ENCODE data around the gene ABLIM2. TPM values are rescaled to one million over a fixed set of nuclear protein-coding genes. Genes with fewer than 3 reads are reported as not detected.

ABLIM2 gene
- total and polyA plus RNA-seq, 4 experiments from 2014 or later: 0.44 to 7.9 (median 3.8) TPM

DNA sequence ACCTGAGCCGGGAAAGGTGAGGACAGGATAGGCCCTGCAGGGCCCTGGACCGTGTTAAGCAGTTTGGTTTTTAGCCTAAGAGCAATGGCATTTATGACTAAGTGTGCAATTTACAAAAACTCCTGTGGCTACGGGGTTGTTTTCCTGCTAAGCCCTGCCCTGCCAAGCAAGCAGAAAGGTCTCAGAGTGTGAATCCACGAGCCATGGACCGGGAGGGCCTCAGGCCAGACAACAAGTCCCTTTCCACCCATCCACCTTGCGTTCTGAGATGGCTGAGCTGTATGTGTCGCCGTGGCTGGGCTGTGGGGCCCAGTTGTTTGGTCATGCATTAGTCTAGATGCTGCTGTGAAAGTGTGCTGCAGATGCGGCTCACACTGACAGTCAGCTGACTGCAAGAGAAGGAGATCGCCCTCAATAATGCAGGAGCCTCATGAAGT, 185.1 kb downstream of the ABLIM2 start:
- no peaks in the 10 kb centered on the region for H3K27me3 ChIP-seq (ENCODE audit: insufficient read depth, low read length)
- ChIA-PET POLR2A (ENCODE audit: partially characterized antibody) (interaction anchor here (0.7 to 1.8 kb wide), 2 partner anchors 34 to 37 kb away, joined by 3 to 5 read pairs; partner anchors contain the start of gene AFAP1), CTCF (ENCODE audit: partially characterized antibody) (no interaction called here)
- Mint-ChIP-seq H3K27ac (peak overlapping the region; percentile 67 to 97 (median 88)), H3K36me3 (peaks cover 0 to 17% of the 10 kb centered on the region in 2 donors), H3K9me3 (peaks cover 0 to 3% (median 0%) of the 10 kb centered on the region in 8 donors), H3K4me3 (peak overlapping the region in 4 of 8 donors; percentile 21 to 38 (median 32)), H3K27me3 (no peaks in the 10 kb centered on the region), H3K4me1 (peaks cover 27 to 56% (median 44%) of the 10 kb centered on the region in 4 donors)
- H3K27ac ChIP-seq (ENCODE audit: low read depth, low read length): no peak overlapping the region
- no peaks in the 10 kb centered on the region for H3K9me3 ChIP-seq (ENCODE audit: control insufficient read depth in 1 of 2, low read length in 2 of 2)
- DNase-seq: no peak
- intact Hi-C loops (cut with micrococcal nuclease): no loop called here
- no peaks in the 10 kb centered on the region for H3K36me3 ChIP-seq (ENCODE audit: insufficient read depth, low read length)
- no peak overlapping the region for H3K4me3 ChIP-seq (ENCODE audit: low read length in 2 of 2)
- peaks cover 48% of the 10 kb centered on the region for H3K4me1 ChIP-seq (ENCODE audit: insufficient read depth, low read length)

DNA sequence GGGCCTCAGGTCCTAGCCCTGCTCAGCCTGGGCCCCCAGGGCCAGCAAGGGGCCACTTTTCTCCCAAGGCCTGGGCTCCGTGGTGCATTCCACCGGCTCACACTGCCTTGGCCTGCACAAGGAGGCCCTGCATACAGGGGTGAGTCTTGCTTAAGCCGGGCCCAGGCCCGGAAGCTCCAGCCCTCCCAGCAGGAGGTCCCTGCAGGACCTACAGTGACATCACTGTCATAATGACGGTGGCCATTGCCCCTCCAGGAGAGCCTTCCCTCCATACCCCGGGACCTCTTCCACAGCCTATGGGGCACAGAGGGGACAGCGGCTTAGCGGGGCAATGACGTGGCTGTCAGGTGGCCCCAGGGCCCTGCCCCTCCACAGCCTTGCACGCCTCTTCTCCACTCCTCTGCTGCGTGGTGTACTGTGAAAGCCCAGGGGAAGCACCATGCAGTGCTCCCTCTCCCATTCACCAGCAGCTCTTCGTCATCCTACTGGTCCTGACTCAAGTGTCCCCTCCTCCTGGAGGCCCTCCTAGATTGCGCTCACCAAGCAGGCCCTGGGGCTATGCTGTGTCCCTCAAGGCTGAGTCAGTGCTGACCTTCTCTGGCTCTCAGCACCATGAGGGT, 186.6 kb downstream of the ABLIM2 start:
- intact Hi-C loops (cut with micrococcal nuclease): loop anchor here (2.0 kb wide), 1 partner anchor 95 kb away; no protein-coding TSS in a partner anchor

DNA sequence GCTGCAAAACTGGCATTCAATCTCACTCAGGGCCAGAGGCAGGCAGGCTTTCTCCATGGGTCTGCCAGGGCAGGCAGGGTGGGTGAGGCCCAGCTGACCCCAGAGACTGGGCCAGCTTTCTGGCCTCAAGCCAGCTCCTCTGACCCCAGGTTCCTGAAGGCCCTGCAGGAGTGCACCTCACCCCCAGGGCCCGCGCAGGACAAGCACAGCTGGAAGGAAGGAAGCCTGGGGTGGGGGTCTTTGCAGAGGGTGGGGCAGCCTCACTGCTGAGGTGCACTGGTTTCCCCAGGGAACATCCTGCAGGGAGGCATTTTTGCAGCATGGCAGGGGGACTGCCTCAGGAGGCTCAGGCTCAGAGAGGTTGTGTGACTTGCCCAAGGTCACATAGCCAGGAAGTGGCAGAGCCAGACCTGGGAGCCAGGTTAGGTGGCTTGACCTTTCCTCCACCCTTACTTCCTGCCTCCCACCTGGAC, 187.4 kb downstream of the ABLIM2 start:
- peaks cover 0 to 17% of the 10 kb centered on the region in 2 donors for H3K36me3 Mint-ChIP-seq
- peaks cover 26 to 69% (median 51%) of the 10 kb centered on the region in 4 donors for H3K4me1 Mint-ChIP-seq
- Histone ChIP-seq H3K27me3 (ENCODE audit: insufficient read depth, low read length) (no peaks in the 10 kb centered on the region), H3K27ac (ENCODE audit: low read depth, low read length) (peak overlapping the region; percentile 67), H3K4me1 (ENCODE audit: insufficient read depth, low read length) (peaks cover 60% of the 10 kb centered on the region), H3K4me3 (ENCODE audit: low read length in 2 of 2) (peak overlapping the region; percentile 50 to 59), H3K9me3 (ENCODE audit: control insufficient read depth in 1 of 2, low read length in 2 of 2) (no peaks in the 10 kb centered on the region), H3K36me3 (ENCODE audit: insufficient read depth, low read length) (no peaks in the 10 kb centered on the region)
- intact Hi-C loops (cut with micrococcal nuclease): loop anchor here (2.0 kb wide), 1 partner anchor 94 kb away; no protein-coding TSS in a partner anchor
- H3K27ac Mint-ChIP-seq: peak overlapping the region; percentile 91 to 98 (median 97)
- H3K9me3 Mint-ChIP-seq: peaks cover 0 to 3% (median 0%) of the 10 kb centered on the region in 8 donors
- POLR2A ChIA-PET (ENCODE audit: partially characterized antibody): interaction anchor here (1.2 to 4.2 kb wide), 4 partner anchors 10 to 143 kb away, joined by 3 to 51 read pairs (median 4); partner anchors contain the start of gene AFAP1
- peak overlapping the region; percentile 92 to 99 (median 98) for H3K4me3 Mint-ChIP-seq
- DNase-seq: no peak
- H3K27me3 Mint-ChIP-seq: no peaks in the 10 kb centered on the region
- CTCF ChIA-PET (ENCODE audit: partially characterized antibody): interaction anchor here (1.3 to 1.8 kb wide), 3 partner anchors 31 to 167 kb away, joined by 3 to 4 read pairs (median 4); partner anchors contain the start of gene AFAP1

More for the DNA sequence above, 186.6 kb downstream of the ABLIM2 start:
- no peaks in the 10 kb centered on the region for H3K36me3 ChIP-seq (ENCODE audit: insufficient read depth, low read length)
- H3K4me3 ChIP-seq (ENCODE audit: low read length in 2 of 2): no peak overlapping the region
- H3K4me3 Mint-ChIP-seq: peak overlapping the region; percentile 66 to 99 (median 96)
- no peaks in the 10 kb centered on the region for H3K27me3 ChIP-seq (ENCODE audit: insufficient read depth, low read length)
- H3K27ac Mint-ChIP-seq: peak overlapping the region; percentile 85 to 97 (median 90)
- H3K36me3 Mint-ChIP-seq: peaks cover 0 to 17% of the 10 kb centered on the region in 2 donors
- H3K4me1 Mint-ChIP-seq: peaks cover 27 to 69% (median 53%) of the 10 kb centered on the region in 4 donors
- H3K27ac ChIP-seq (ENCODE audit: low read depth, low read length): peak overlapping the region; percentile 67
- no peak for DNase-seq
- POLR2A ChIA-PET (ENCODE audit: partially characterized antibody): interaction anchor here (1.2 to 4.2 kb wide), 3 partner anchors 33 to 144 kb away, joined by 3 to 51 read pairs (median 4); partner anchors contain the start of gene AFAP1
- H3K4me1 ChIP-seq (ENCODE audit: insufficient read depth, low read length): peaks cover 60% of the 10 kb centered on the region
- H3K9me3 ChIP-seq (ENCODE audit: control insufficient read depth in 1 of 2, low read length in 2 of 2): no peaks in the 10 kb centered on the region
- H3K9me3 Mint-ChIP-seq: peaks cover 0 to 3% (median 0%) of the 10 kb centered on the region in 8 donors
- H3K27me3 Mint-ChIP-seq: no peaks in the 10 kb centered on the region
- CTCF ChIA-PET (ENCODE audit: partially characterized antibody): interaction anchor here (1.3 kb wide), 1 partner anchor 166 kb away, joined by 4 read pairs; no protein-coding TSS in a partner anchor

DNA sequence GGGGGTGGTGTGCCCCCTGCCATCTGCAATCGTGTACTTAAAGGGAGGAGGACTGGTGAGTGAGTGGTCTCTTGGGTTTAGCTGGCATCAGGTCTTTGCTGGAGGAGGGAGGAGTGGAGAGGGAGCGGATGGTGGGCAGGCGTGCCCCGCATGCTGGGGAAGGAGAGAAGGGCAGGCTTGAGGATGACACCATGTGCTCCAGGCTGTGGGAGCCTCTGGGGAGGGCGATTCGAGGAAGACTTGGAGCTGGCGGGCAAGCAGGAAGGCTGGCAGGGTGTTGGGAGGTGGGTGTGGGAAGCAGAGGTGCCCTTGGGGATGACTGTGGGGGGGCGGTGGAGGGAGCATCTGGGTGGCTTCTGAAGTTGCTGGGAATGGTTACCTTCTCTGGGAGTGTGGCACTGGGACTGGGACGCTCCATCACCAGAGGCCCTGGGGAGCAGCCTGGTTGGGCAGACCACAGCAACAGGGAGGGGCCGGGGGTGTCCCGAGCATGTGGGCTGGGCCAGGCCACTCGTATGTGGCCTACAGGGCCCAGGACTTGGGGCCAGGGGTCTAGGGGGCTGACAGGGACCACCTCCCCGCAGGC, 188.2 kb downstream of the ABLIM2 start:
- peak overlapping the region; percentile 67 for H3K27ac ChIP-seq (ENCODE audit: low read depth, low read length)
- CTCF ChIA-PET (ENCODE audit: partially characterized antibody): interaction anchor here (1.3 to 1.8 kb wide), 3 partner anchors 16 to 166 kb away, joined by 3 to 4 read pairs (median 4); partner anchors contain the start of gene AFAP1

DNA sequence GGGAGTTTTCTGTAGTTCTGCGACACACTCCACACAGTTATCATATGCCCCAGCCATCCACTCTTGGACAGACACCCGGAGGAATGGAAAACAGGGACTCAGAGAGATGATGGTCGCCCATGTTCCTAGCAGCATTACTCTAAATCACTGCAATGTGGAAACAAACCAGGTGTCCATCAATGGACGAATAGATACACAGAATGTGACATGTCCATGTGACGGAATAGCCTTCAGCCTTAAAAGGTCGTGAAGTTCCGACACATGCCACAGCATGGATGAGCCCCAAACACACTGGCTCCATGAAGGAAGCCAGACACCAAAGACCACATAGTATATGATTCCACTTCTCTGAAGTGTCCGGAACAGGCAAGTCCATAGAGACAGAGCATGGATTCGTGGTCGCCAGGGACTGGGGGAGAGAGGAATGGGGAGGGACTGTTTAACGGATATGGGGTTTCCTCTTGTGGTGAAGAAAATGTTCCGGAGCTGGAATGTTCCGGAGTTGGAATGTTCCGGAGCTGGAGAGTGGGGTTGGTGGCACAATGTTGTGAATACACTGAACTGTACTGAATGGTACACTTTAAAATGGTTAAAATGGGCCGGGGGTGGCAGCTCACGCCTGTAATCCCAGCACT, 190.2 kb downstream of the ABLIM2 start:
- no peaks in the 10 kb centered on the region for H3K36me3 ChIP-seq (ENCODE audit: insufficient read depth, low read length)
- intact Hi-C loops (cut with micrococcal nuclease): no loop called here
- ChIA-PET CTCF (ENCODE audit: partially characterized antibody) (interaction anchor here (0.8 to 1.6 kb wide), 7 partner anchors 19 to 166 kb away, joined by 3 to 6 read pairs (median 3); no protein-coding TSS in a partner anchor), POLR2A (ENCODE audit: partially characterized antibody) (interaction anchor here (1.5 to 4.2 kb wide), 3 partner anchors 9 to 29 kb away, joined by 5 to 51 read pairs (median 6); partner anchors contain the start of gene AFAP1)
- H3K4me3 ChIP-seq (ENCODE audit: low read length in 2 of 2): no peak overlapping the region
- H3K27ac ChIP-seq (ENCODE audit: low read depth, low read length): no peak overlapping the region
- DNase-seq: no peak
- H3K9me3 Mint-ChIP-seq: peaks cover 0 to 3% (median 0%) of the 10 kb centered on the region in 8 donors
- peak overlapping the region in 5 of 8 donors; percentile 13 to 72 (median 58) for H3K4me3 Mint-ChIP-seq
- peaks cover 0 to 18% of the 10 kb centered on the region in 2 donors for H3K36me3 Mint-ChIP-seq
- H3K4me1 Mint-ChIP-seq: peaks cover 33 to 86% (median 64%) of the 10 kb centered on the region in 4 donors
- H3K9me3 ChIP-seq (ENCODE audit: control insufficient read depth in 1 of 2, low read length in 2 of 2): no peaks in the 10 kb centered on the region
- H3K27ac Mint-ChIP-seq: peak overlapping the region; percentile 13 to 97 (median 80)
- no peaks in the 10 kb centered on the region for H3K27me3 Mint-ChIP-seq
- H3K4me1 ChIP-seq (ENCODE audit: insufficient read depth, low read length): peaks cover 76% of the 10 kb centered on the region
- no peaks in the 10 kb centered on the region for H3K27me3 ChIP-seq (ENCODE audit: insufficient read depth, low read length)

More for the DNA sequence above, 188.2 kb downstream of the ABLIM2 start:
- Mint-ChIP-seq H3K27me3 (no peaks in the 10 kb centered on the region), H3K4me1 (peaks cover 28 to 74% (median 55%) of the 10 kb centered on the region in 4 donors), H3K4me3 (peak overlapping the region; percentile 92 to 99 (median 98)), H3K36me3 (peaks cover 0 to 17% of the 10 kb centered on the region in 2 donors), H3K9me3 (peaks cover 0 to 3% (median 0%) of the 10 kb centered on the region in 8 donors), H3K27ac (peak overlapping the region; percentile 91 to 98 (median 97))
- POLR2A ChIA-PET (ENCODE audit: partially characterized antibody): interaction anchor here (0.5 to 4.2 kb wide), 5 partner anchors 9 to 958 kb away, joined by 3 to 51 read pairs (median 5); partner anchors contain the start of gene AFAP1
- Histone ChIP-seq H3K9me3 (ENCODE audit: control insufficient read depth in 1 of 2, low read length in 2 of 2) (no peaks in the 10 kb centered on the region), H3K36me3 (ENCODE audit: insufficient read depth, low read length) (no peaks in the 10 kb centered on the region), H3K4me1 (ENCODE audit: insufficient read depth, low read length) (peaks cover 66% of the 10 kb centered on the region), H3K4me3 (ENCODE audit: low read length in 2 of 2) (peak overlapping the region; percentile 50 to 59), H3K27me3 (ENCODE audit: insufficient read depth, low read length) (no peaks in the 10 kb centered on the region)
- DNase-seq: no peak
- intact Hi-C loops (cut with micrococcal nuclease): loop anchor here (1.0 to 2.0 kb wide), 3 partner anchors 31 to 115 kb away; partner anchors contain the start of gene AFAP1

DNA sequence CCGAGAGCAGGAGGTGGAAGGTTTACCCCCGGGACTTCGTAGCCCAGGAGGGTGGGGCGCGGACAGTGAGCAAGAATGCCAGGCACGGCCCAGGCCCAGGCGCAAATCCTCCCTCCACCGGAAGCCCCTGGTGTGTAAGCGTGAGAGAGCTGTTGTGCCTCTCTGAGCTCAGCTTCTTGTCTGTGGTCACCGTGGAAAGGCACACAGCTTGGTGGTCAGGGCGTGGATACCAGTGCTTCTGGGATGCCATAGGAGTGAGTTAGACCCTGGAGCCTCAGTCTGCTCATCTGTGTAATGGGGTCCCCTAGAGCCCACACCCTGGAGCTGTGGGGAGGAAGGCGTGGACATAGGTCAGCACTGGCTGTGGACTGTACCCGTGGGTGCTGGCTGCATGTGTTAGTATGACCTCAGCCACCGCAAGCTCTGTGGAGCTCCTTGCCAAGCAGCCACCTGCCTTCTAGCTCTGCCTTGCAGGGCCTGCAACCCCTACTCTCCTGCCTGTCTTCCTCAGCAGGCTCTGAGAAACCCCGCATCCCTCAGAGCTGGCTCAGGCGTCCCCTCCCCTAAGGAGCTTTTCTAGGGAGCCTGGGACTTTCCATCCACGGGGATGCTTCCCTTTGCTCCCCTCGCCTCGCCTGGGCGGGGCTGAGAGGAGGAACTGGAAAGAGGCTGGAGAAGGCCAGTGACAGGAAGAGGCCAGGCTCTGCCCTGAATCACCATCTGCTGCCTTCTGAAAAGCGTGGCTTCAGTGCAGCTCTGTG, 190.9 kb downstream of the ABLIM2 start:
- no peak overlapping the region for H3K27ac ChIP-seq (ENCODE audit: low read depth, low read length)
- Mint-ChIP-seq H3K9me3 (peaks cover 0 to 3% (median 0%) of the 10 kb centered on the region in 8 donors), H3K4me1 (peaks cover 31 to 83% (median 61%) of the 10 kb centered on the region in 4 donors), H3K4me3 (peak overlapping the region in 2 of 8 donors; percentile 10 to 56), H3K36me3 (peaks cover 0 to 18% of the 10 kb centered on the region in 2 donors), H3K27me3 (no peaks in the 10 kb centered on the region), H3K27ac (peak overlapping the region; percentile 64 to 97 (median 80))
- CTCF ChIA-PET (ENCODE audit: partially characterized antibody): interaction anchor here (0.6 to 1.6 kb wide), 11 partner anchors 8 to 165 kb away, joined by 3 to 6 read pairs (median 3); no protein-coding TSS in a partner anchor
- POLR2A ChIA-PET (ENCODE audit: partially characterized antibody): interaction anchor here (1.5 to 1.6 kb wide), 2 partner anchors 10 to 28 kb away, joined by 5 to 6 read pairs; partner anchors contain the start of gene AFAP1
- H3K4me1 ChIP-seq (ENCODE audit: insufficient read depth, low read length): peaks cover 69% of the 10 kb centered on the region
- no peaks in the 10 kb centered on the region for H3K27me3 ChIP-seq (ENCODE audit: insufficient read depth, low read length)
- H3K4me3 ChIP-seq (ENCODE audit: low read length in 2 of 2): no peak overlapping the region
- no peak for DNase-seq
- intact Hi-C loops (cut with micrococcal nuclease): no loop called here
- no peaks in the 10 kb centered on the region for H3K9me3 ChIP-seq (ENCODE audit: control insufficient read depth in 1 of 2, low read length in 2 of 2)
- no peaks in the 10 kb centered on the region for H3K36me3 ChIP-seq (ENCODE audit: insufficient read depth, low read length)

Measured in CD4-positive, alpha-beta memory T cell (primary cell).